ES-I3 (cell line): Measurements from ENCODE around the gene BICD1.

Source experiments
- H3K36me3 ChIP-seq: 2 replicates; pipeline ENCODE4 v1.6.1; 2013; ENCODE audit warnings: mild to moderate bottlenecking, low read length, control low read depth, moderate library complexity; ENCODE audit not compliant: insufficient read depth
- H3K4me1 ChIP-seq: 2 replicates; pipeline ENCODE4 v1.6.1; 2013; ENCODE audit warnings: mild to moderate bottlenecking, control low read depth, low read length; ENCODE audit not compliant: insufficient read depth
- H3K9ac ChIP-seq: 2 replicates; pipeline ENCODE4 v1.6.1; 2013; ENCODE audit warnings: low read depth, mild to moderate bottlenecking, low read length, moderate library complexity
- H3K9me3 ChIP-seq: 2 replicates; pipeline ENCODE4 v1.6.1; 2013; ENCODE audit warnings: mild to moderate bottlenecking, low read length, moderate library complexity; ENCODE audit not compliant: control insufficient read depth, insufficient read depth

The BICD1 gene

DNA sequence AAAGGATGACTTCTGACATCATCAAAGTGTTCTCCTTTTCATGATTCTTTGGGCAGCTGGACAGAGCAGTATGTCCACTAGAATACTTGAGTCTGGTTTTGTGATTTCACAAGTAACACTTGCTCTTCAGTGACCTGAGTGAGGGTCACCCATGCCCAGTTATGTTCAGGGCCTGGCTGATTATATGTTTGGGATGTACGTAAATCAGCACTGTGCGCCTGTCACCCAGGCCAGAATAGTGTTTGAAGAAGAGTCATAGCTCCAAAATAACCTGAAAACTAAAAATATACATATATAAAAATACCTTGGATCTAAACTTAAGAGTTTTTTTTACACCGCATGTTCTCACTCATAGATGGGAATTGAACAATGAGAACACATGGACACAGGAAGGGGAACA lies 3.8 kb downstream of the BICD1 start:
- H3K4me1 ChIP-seq, result peaks cover 24% of the 10 kb centered on the region
- no peak overlapping the region for H3K9ac ChIP-seq
- no peaks in the 10 kb centered on the region for H3K9me3 ChIP-seq
- peaks cover 5% of the 10 kb centered on the region; the same call in 1 of the 2 replicates for H3K36me3 ChIP-seq

DNA sequence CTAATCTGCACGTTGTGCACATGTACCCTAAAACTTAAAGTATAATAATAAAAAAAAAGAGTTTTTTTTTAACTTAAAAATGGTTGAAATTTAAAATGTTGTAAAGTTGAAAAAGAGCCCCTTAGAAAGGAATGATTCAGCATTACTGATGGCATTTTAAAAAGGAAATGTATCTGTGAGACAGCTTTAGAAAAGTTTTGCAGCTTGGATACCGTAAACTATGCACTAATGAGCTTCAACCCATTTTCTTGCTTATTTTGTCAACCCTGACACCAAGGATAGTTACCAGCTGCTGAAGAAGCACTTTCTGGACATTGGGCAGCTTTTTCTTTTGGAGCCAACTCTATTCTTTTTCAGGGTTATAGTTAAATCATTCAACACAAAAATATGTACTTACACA lies 4.3 kb downstream of the BICD1 start:
- Histone ChIP-seq H3K9ac (no peak overlapping the region), H3K9me3 (no peaks in the 10 kb centered on the region), H3K4me1 (peaks cover 29% of the 10 kb centered on the region), H3K36me3 (peaks cover 5% of the 10 kb centered on the region; the same call in 1 of the 2 replicates)

DNA sequence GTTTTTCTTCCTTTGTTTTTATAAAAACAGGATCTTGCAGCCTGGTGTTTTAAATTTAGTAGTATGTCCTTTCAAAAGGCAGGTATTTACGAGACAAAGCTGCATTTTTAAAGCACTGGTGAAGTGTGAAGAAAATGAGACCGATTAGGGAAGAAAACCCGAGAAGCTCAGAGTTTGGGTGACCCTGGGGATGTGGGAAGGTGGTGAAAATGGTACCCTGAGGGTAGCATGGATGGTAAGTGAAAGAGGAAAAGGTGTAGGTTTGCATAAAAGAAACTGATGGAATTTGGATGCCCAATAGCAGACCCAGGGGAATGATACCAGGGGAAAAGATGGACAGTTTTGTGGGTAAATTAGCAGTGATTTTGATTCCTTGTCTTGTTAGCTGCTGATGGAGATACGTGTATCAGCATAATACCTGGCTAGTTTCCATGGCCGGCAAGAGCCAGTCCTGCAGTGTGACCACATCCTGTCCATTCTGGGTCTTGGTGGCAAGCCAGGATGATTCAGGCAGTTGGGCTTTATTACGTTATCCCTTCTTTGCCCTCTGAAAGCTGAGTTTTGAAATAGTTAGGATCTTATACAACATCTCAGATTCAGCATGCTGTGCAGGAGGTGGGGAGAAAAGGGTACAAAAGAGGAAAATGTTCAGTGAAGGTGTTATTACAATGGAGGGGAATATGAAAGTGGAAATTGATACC lies 8.9 kb downstream of the BICD1 start:
- Histone ChIP-seq H3K9ac (no peak overlapping the region), H3K9me3 (no peaks in the 10 kb centered on the region), H3K4me1 (peaks cover 39% of the 10 kb centered on the region), H3K36me3 (no peaks in the 10 kb centered on the region; the same call in 1 of the 2 replicates)

DNA sequence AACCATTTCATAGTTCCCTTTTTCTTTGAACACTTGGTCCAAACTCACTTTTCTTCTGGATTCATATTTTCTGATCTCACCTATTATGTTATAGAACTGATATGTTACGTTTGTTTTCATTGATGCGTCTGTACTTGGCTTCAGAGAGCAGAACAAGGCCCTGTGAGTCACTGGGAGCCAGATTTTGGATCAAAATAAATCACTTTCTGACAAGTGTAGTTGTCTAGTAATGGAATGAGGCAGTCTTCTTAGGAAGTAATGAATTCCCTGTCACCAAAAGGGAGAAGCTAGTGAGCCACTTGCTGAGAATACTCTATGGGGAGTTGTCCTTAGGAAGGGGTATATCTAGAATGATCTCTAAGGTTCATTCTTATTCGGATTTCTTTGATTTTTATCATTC lies 10.2 kb downstream of the BICD1 start:
- H3K9me3 ChIP-seq, result no peaks in the 10 kb centered on the region
- no peaks in the 10 kb centered on the region; the same call in 1 of the 2 replicates for H3K36me3 ChIP-seq
- peaks cover 39% of the 10 kb centered on the region for H3K4me1 ChIP-seq
- H3K9ac ChIP-seq, result no peak overlapping the region

DNA sequence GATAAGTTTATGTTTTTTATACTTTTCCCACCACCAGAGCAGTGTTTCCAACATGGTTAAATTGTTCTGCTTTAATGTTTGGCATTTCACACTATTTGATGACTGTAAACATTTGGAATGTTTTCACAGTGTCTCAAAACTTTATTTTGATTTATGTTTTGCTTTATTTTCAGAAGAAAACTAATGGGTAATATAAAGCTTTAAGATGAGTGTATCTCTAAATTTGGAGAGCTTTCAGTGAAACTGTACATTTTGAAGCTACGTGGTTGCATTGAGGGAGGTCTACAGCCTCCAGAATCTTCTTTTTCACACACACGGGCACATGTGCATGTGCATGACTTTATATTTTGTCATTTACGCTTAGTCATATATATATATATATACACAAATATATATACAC lies 10.7 kb downstream of the BICD1 start:
- Histone ChIP-seq H3K4me1 (peaks cover 37% of the 10 kb centered on the region), H3K36me3 (no peaks in the 10 kb centered on the region; the same call in 1 of the 2 replicates), H3K9ac (no peak overlapping the region), H3K9me3 (no peaks in the 10 kb centered on the region)

DNA sequence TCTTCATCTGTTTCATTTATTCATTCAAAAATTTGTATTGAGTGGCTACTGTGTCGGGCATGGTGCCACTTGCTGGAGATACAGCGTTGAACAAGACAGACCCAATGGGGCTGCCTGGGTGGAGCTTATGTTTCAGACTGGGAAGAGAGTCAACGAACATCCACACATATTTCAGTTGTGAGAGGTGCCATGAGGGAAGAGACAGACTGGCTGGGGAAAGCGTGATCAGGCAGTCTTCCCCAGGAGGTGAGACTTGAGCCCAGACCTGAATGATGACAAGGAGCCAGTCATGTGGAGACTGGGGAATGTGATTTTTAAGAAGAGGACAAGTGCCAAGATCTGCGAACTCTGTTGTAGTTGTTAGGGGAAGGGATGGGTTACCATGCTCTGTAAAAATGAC lies 12.2 kb downstream of the BICD1 start:
- peaks cover 28% of the 10 kb centered on the region for H3K4me1 ChIP-seq
- H3K9me3 ChIP-seq, result no peaks in the 10 kb centered on the region
- no peak overlapping the region for H3K9ac ChIP-seq
- no peaks in the 10 kb centered on the region; the same call in 1 of the 2 replicates for H3K36me3 ChIP-seq

DNA sequence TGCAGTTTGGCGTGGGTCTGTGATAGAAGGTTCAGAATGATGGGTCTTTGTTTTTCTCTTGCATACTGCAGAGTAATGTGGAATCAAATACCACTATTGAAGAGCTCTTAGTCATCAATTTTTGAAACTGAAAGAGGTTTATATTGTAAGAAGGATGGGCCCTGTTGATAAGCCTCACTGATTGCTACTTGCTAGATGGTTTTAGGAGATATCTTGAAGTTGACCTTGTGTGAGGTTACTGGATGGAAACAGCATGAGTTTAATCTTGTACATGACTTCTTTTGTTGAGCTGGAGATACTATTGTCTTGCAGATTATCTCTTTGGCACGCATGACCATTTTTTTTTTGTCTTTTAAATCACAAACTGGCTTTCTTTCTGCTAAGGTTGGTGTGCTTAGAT lies 13.8 kb downstream of the BICD1 start:
- no peak overlapping the region for H3K9ac ChIP-seq
- H3K36me3 ChIP-seq, result no peaks in the 10 kb centered on the region; the same call in 1 of the 2 replicates
- H3K4me1 ChIP-seq, result peaks cover 37% of the 10 kb centered on the region
- H3K9me3 ChIP-seq, result no peaks in the 10 kb centered on the region

DNA sequence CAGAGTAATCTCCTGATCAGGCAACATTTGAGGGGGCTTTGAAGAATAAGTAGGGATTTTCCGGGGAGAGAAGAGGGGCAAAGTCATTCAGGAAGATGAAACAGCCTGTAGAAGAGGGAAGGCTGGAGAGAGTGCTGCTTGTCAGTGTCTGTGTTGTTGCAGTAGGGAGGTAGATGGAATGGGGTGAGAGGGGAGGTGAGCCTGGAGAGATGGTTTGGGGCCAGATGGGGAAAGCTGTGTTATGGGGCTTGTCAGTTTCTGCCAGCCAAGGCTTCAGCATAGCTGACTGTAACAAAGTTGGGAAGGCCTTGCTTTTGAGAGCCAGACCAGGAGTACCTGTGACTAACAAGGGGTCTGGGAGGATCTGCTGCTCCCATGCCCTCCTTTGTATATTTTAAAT lies 18.0 kb downstream of the BICD1 start:
- no peaks in the 10 kb centered on the region for H3K9me3 ChIP-seq
- peaks cover 16% of the 10 kb centered on the region for H3K4me1 ChIP-seq
- no peaks in the 10 kb centered on the region for H3K36me3 ChIP-seq
- no peak overlapping the region for H3K9ac ChIP-seq

DNA sequence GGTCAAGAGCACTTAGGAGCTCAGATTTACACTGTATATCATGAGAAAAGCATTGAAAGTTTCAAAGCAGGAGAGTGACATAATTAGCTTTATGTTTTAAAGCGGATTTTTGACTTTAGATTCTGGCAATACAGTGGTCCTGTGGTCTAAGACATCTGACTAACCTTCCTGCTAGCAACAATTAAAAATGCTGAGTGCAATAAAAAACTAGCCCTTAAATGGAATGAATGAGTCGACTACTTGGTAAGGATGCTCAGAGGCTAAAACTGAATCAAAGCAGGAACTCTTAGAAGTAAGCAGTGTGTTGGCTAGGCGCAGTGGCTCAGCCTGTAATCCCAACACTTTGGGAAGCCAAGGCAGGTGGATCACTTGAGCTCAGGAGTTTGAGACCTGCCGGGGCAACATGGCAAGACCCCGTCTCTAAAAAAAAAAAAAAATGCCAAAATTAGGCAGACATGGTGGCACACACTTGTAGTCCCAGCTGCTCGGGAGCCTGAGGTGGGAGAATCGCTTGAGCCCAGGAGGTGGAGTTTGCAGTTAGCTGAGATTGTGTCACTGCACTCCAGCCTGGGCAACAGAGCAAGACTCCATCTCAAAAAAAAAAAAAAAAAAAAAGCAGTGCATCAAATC lies 18.9 kb downstream of the BICD1 start:
- Histone ChIP-seq H3K36me3 (no peaks in the 10 kb centered on the region), H3K9me3 (no peaks in the 10 kb centered on the region), H3K4me1 (peaks cover 14% of the 10 kb centered on the region), H3K9ac (no peak overlapping the region)

DNA sequence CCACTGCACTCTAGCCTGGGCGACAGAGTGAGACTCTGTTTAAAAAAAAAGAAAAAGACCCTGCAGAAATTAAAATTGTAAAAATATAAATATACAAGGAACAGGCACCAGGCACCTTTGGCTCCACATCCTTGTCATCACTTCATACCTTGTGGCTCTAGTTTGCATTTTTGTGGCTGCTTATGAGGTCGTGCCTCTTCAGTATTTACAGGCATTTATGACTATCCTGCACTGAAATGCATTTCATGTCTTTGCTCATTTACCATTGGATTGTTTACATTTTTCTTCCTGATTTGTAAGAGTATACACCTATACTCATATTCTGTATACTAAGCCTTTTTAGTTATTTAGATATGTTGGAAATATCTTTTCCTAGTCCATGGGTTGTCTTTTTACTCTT lies 20.1 kb downstream of the BICD1 start:
- Histone ChIP-seq H3K9me3 (no peaks in the 10 kb centered on the region), H3K9ac (no peak overlapping the region), H3K36me3 (no peaks in the 10 kb centered on the region), H3K4me1 (peaks cover 11% of the 10 kb centered on the region)

DNA sequence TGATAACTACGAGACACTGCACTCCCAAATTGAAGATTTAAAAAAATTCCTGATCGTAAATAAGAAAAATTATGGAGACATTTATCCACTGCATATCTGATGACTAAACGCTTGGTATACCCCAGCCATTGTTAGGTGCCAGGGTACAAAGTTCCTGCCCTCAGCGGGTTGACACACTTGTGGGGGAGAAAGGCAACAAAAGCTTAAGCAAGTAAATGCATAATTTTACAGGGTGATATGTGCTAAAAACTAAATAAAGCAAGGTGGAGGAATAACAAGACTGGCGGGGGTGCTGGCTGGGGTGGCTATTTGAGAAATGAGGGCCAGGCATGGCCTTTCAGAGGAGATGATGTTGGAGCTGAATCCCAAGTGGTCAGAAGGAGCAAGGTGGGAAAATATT lies 25.0 kb downstream of the BICD1 start:
- Histone ChIP-seq H3K9ac (no peak overlapping the region), H3K9me3 (no peaks in the 10 kb centered on the region), H3K4me1 (peaks cover 9% of the 10 kb centered on the region), H3K36me3 (no peaks in the 10 kb centered on the region; the same call in 1 of the 2 replicates)

DNA sequence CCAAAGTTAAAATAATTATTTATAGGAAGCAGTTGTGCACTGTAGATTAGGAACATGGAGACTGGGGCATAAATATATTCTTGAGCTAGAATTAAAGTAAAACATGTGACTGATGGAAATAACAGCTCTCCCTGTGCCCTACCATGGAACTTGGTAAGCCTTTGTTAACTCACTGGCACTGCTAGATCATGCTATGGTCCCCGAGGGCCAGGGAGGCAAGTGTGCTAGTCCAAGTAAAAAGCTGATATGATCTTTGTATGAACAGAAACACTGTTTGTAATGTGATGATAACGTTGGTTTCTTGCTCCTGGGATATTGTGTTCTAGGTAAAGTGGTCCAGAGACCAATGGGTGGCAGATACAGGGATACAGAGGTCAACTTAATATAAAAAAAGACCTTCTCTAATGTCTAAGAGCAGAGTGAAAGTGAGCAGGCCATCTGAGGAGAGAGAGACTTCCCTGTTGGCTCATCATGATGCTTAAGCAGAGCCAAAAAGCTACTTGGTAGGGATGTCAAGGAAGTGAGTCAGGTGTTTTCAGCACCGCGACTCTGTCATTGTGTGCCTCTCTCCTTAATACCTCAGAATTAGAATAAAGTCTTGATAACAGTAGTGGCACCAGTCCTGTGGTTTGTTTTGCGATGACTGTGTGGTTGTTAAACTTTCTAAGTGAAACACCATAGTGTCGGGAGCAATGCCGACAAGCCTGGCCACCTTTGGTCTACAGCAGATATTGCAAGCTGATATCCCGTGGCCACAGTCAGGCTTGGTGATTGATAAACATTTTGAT lies 27.6 kb downstream of the BICD1 start:
- Histone ChIP-seq H3K4me1 (peaks cover 17% of the 10 kb centered on the region), H3K9me3 (no peaks in the 10 kb centered on the region), H3K36me3 (no peaks in the 10 kb centered on the region; the same call in 1 of the 2 replicates), H3K9ac (no peak overlapping the region)

DNA sequence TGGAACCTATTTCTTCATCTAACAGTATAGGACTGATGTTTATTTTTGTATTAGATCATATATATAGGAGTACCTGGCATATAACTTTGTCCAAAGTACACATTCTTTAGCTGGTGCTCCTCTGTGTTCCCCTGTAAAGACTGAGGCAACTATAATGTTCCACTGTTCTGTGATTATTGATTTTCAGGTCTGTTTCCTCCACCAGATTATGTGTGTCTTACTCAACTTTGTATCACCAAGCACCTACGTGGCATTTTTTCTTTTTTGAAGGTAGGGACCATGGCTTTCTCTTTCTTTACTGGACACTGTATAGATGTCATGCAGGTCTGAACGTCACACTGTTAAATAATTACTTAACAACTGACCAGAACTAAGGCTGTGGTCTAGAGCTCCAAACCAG lies 29.3 kb downstream of the BICD1 start:
- peaks cover 27% of the 10 kb centered on the region for H3K4me1 ChIP-seq
- H3K36me3 ChIP-seq, result no peaks in the 10 kb centered on the region; the same call in 1 of the 2 replicates
- H3K9ac ChIP-seq, result no peak overlapping the region
- H3K9me3 ChIP-seq, result no peaks in the 10 kb centered on the region

DNA sequence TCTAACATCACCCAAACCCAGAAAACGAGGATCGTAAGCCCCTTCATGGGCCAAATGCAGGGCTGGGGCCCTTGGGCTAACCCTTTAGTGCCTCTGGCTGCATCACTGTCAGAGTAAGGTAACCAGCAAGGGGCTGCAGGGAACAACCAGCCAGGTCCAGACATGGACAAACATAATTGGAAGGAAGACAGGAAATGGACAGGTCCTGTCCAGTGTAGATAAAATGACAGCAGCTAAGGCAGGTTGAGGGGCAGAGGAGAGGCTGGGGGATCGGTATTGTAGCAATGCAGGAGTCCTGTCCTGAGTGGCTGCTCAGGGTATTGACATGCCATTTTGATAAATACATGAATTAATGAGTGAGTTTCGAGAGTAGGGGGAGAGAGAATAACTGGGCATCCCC lies 29.8 kb downstream of the BICD1 start:
- no peaks in the 10 kb centered on the region; the same call in 1 of the 2 replicates for H3K36me3 ChIP-seq

More for the DNA sequence above, 29.8 kb downstream of the BICD1 start:
- H3K9me3 ChIP-seq, result no peaks in the 10 kb centered on the region
- no peak overlapping the region for H3K9ac ChIP-seq
- H3K4me1 ChIP-seq, result peaks cover 27% of the 10 kb centered on the region
